Calu3 (cell line): ENCODE data around the gene CDO1. TPM values are rescaled to one million over a fixed set of nuclear protein-coding genes. Genes with fewer than 3 reads are reported as not detected.

ENCODE experiments used
- BruUV-seq: library from RNA; stranded (reverse); fragments of 400-500 nt; replicated peaks from 2 replicates; lab custom pipeline; 2021; lab: Mats Ljungman, UMichigan
- CTCF ChIA-PET: fragments of 300-600 bp; sonication (Branson Sonifier 250); formaldehyde crosslinking; loops from one replicate; lab custom pipeline; 2022; ENCODE audit warnings: antibody characterized with exemption; lab: Charles Lee
- DNase-seq: peaks from one replicate; pipeline ENCODE4 v3.0.0; 2022
- H3K27ac Mint-ChIP-seq: one replicate; pipeline ENCODE4 v1.8.0; 2022; ENCODE audit warnings: mixed read lengths; ENCODE audit not compliant: unreplicated experiment
- H3K27me3 Mint-ChIP-seq: one replicate; pipeline ENCODE4 v1.8.0; 2022; ENCODE audit warnings: mixed read lengths; ENCODE audit not compliant: unreplicated experiment
- H3K36me3 Mint-ChIP-seq: one replicate; pipeline ENCODE4 v1.8.0; 2022; ENCODE audit warnings: mild to moderate bottlenecking, moderate library complexity, mixed read lengths; ENCODE audit not compliant: insufficient read depth, unreplicated experiment
- H3K4me1 Mint-ChIP-seq: one replicate; pipeline ENCODE4 v1.8.0; 2022; ENCODE audit warnings: mild to moderate bottlenecking, low read depth, mixed read lengths; ENCODE audit not compliant: unreplicated experiment
- H3K4me3 Mint-ChIP-seq: one replicate; pipeline ENCODE4 v1.8.0; 2022; ENCODE audit warnings: mild to moderate bottlenecking, low read depth, moderate library complexity, mixed read lengths; ENCODE audit not compliant: unreplicated experiment
- H3K9me3 Mint-ChIP-seq: one replicate; pipeline ENCODE4 v1.8.0; 2022; ENCODE audit warnings: low read depth, mixed read lengths; ENCODE audit not compliant: unreplicated experiment
- CTCF ChIP-seq: fragments of 200-600 bp; IDR thresholded peaks from one replicate; pipeline ENCODE4 v1.8.0; 2022; ENCODE audit warnings: antibody characterized with exemption; ENCODE audit not compliant: unreplicated experiment
- intact Hi-C: fragments of 100-400 bp; cut with micrococcal nuclease; formaldehyde crosslinking; loops from one replicate; pipeline ENCODE4 v1.10.0; 2022; ENCODE audit not compliant: unreplicated experiment
- total RNA-seq: library from RNA; stranded (reverse); gene quantifications from 2 replicates; pipeline ENCODE4 v1.2.3, GENCODE V29; 2022

Gene CDO1
- total RNA-seq, 1 experiment from 2014 or later, result not detected

GRCh38 chr5:115787426-115787825, 29.0 kb downstream of the CDO1 start:
- CTCF ChIA-PET, result no interaction called here
- BruUV-seq, result no TSS peak
- Mint-ChIP-seq H3K27me3 (peaks cover 16% of the 10 kb centered on the region), H3K27ac (no peak overlapping the region), H3K9me3 (no peaks in the 10 kb centered on the region), H3K4me1 (no peaks in the 10 kb centered on the region), H3K36me3 (no peaks in the 10 kb centered on the region), H3K4me3 (no peak overlapping the region)
- no peak for TF ChIP-seq CTCF
- intact Hi-C loops, result no loop called here
- DNase-seq, result no peak

GRCh38 chr5:115785381-115786065, 30.9 kb downstream of the CDO1 start:
- CTCF ChIA-PET, result no interaction called here
- Mint-ChIP-seq H3K27me3 (peaks cover 3% of the 10 kb centered on the region), H3K36me3 (no peaks in the 10 kb centered on the region), H3K27ac (no peak overlapping the region), H3K9me3 (no peaks in the 10 kb centered on the region), H3K4me1 (no peaks in the 10 kb centered on the region), H3K4me3 (no peak overlapping the region)
- no peak for DNase-seq
- BruUV-seq, result no TSS peak
- no peak for TF ChIP-seq CTCF
- intact Hi-C loops, result no loop called here

GRCh38 chr5:115778417-115778816, 38.0 kb downstream of the CDO1 start:
- no peaks in the 10 kb centered on the region for H3K36me3 Mint-ChIP-seq
- no peak for DNase-seq
- H3K27ac Mint-ChIP-seq, result no peak overlapping the region
- H3K4me3 Mint-ChIP-seq, result no peak overlapping the region
- no TSS peak for BruUV-seq
- peaks cover 11% of the 10 kb centered on the region for H3K27me3 Mint-ChIP-seq
- intact Hi-C loops, result no loop called here
- H3K4me1 Mint-ChIP-seq, result no peaks in the 10 kb centered on the region
- no peak for TF ChIP-seq CTCF
- no peaks in the 10 kb centered on the region for H3K9me3 Mint-ChIP-seq
- CTCF ChIA-PET, result no interaction called here

- H3K9me3 Mint-ChIP-seq, result no peaks in the 10 kb centered on the region
- no peak overlapping the region for H3K4me3 Mint-ChIP-seq
- DNase-seq, result no peak
- H3K36me3 Mint-ChIP-seq, result no peaks in the 10 kb centered on the region
- no peak for TF ChIP-seq CTCF
- H3K4me1 Mint-ChIP-seq, result no peaks in the 10 kb centered on the region
- no peak overlapping the region for H3K27ac Mint-ChIP-seq
- intact Hi-C loops, result no loop called here
- BruUV-seq, result no TSS peak
- H3K27me3 Mint-ChIP-seq, result peaks cover 16% of the 10 kb centered on the region
- CTCF ChIA-PET, result no interaction called here
Measured at GRCh38 chr5:115776989-115777388, 39.5 kb downstream of the CDO1 start.
